Ureter (tissue), 1 donor: ENCODE results near the gene NDUFAF7. TPM values are rescaled to one million over a fixed set of nuclear protein-coding genes. Genes with fewer than 3 reads are reported as not detected.
"Not testable (repeated sequence)": the region's sequence is repeated elsewhere in the genome, so short reads cannot be mapped to it uniquely, and the experiment has no call there.

Source experiments
- DNase-seq: peaks from one replicate; pipeline ENCODE4 v3.0.0-alpha.2; 2020; ENCODE audit warnings: low spot score
- total RNA-seq: library from RNA; stranded (reverse); gene quantifications from one replicate; pipeline ENCODE4 v1.2.4, GENCODE V29; 2023
- donor health status: DM: yes; HTN: yes; CAD: no.

Gene NDUFAF7
- total RNA-seq, 1 donor from 2014 or later: 18.6 TPM

GRCh38 chr2:37281916-37282315 lies 50.5 kb downstream of the NDUFAF7 start:
- DNase-seq: no peak

- no peak for DNase-seq
Observed at GRCh38 chr2:37282746-37283145, 51.3 kb downstream of the NDUFAF7 start.

GRCh38 chr2:37283207-37283606 lies 51.7 kb downstream of the NDUFAF7 start:
- no peak for DNase-seq

GRCh38 chr2:37284381-37284780 lies 52.9 kb downstream of the NDUFAF7 start:
- DNase-seq: no peak

GRCh38 chr2:37287966-37288365 lies 56.5 kb downstream of the NDUFAF7 start:
- no peak for DNase-seq

- DNase-seq: no peak
Observed at GRCh38 chr2:37291680-37292079, 60.2 kb downstream of the NDUFAF7 start.

GRCh38 chr2:37294858-37295257 lies 63.4 kb downstream of the NDUFAF7 start:
- DNase-seq: not testable (repeated sequence)

- DNase-seq: no peak
Observed at GRCh38 chr2:37295469-37296073, 64.1 kb downstream of the NDUFAF7 start.

- no peak for DNase-seq
Observed at GRCh38 chr2:37297632-37298031, 66.2 kb downstream of the NDUFAF7 start.

Other genes with a start within 250 kb of the NDUFAF7 start
- gene HEATR5B, start 147.3 kb upstream of the NDUFAF7 start, total RNA-seq: 29.7 TPM
- gene GPATCH11, start 147.1 kb upstream of the NDUFAF7 start, total RNA-seq: 6.8 TPM
- gene EIF2AK2, start 74.7 kb upstream of the NDUFAF7 start, total RNA-seq: 47.7 TPM
- not detected for gene SULT6B1, start 43.0 kb upstream of the NDUFAF7 start, total RNA-seq
- gene CEBPZOS, start 35.2 kb upstream of the NDUFAF7 start, total RNA-seq: 58.6 TPM
- gene CEBPZ, start 62 bp upstream of the NDUFAF7 start, total RNA-seq: 52.0 TPM
- 43.3 TPM for gene PRKD3, start 93.2 kb downstream of the NDUFAF7 start, total RNA-seq
- 23.6 TPM for gene QPCT, start 113.0 kb downstream of the NDUFAF7 start, total RNA-seq